Activated T-cell treated with anti-CD3 and anti-CD28 coated beads, Interleukin-2, amount 50 U/mL, for 4 hours (primary cell): ENCODE results near the gene COL12A1. TPM values are rescaled to one million over a fixed set of nuclear protein-coding genes. Genes with fewer than 3 reads are reported as not detected.

ENCODE experiments used
- ATAC-seq, 2 donors: fragments of 200-7000 bp; cut with Tn5 transposase; one replicate each; pipeline ENCODE4 v1.10.0; 2021
- DNase-seq: peaks from one replicate; pipeline ENCODE4 v3.0.0-alpha.2; 2020
- H3K27me3 Mint-ChIP-seq: one replicate; pipeline ENCODE4 v1.8.0; 2021; ENCODE audit warnings: low read depth, mixed read lengths
- H3K36me3 Mint-ChIP-seq: one replicate; pipeline ENCODE4 v1.8.0; 2022; ENCODE audit warnings: mixed read lengths; ENCODE audit not compliant: insufficient read depth
- H3K4me1 Mint-ChIP-seq: one replicate; pipeline ENCODE4 v1.8.0; 2021; ENCODE audit warnings: low read depth, mixed read lengths
- H3K4me3 Mint-ChIP-seq: one replicate; pipeline ENCODE4 v1.8.0; 2021; ENCODE audit warnings: mild to moderate bottlenecking, moderate library complexity, mixed read lengths
- H3K9me3 Mint-ChIP-seq: one replicate; pipeline ENCODE4 v1.8.0; 2021; ENCODE audit warnings: mixed read lengths
- total RNA-seq, 3 donors: library from RNA; stranded (reverse); gene quantifications; one replicate each; pipeline ENCODE4 v1.2.1, GENCODE V29; 2021

The COL12A1 gene
- total RNA-seq, 3 donors from 2014 or later: 0.29 to 0.40 (median 0.30) TPM

- DNase-seq: no peak
Observed at GRCh38 chr6:75101896-75102295, 104.0 kb downstream of the COL12A1 start.

GRCh38 chr6:75098709-75099108 lies 107.1 kb downstream of the COL12A1 start:
- Mint-ChIP-seq H3K36me3 (no peaks in the 10 kb centered on the region), H3K4me3 (no peak overlapping the region), H3K9me3 (no peaks in the 10 kb centered on the region), H3K27me3 (no peaks in the 10 kb centered on the region), H3K4me1 (no peaks in the 10 kb centered on the region)
- no peak for DNase-seq
- ATAC-seq: no peak

More at GRCh38 chr6:75101896-75102295, 104.0 kb downstream of the COL12A1 start:
- no peaks in the 10 kb centered on the region for H3K9me3 Mint-ChIP-seq
- ATAC-seq: no peak
- no peak overlapping the region for H3K4me3 Mint-ChIP-seq
- no peaks in the 10 kb centered on the region for H3K27me3 Mint-ChIP-seq
- no peaks in the 10 kb centered on the region for H3K36me3 Mint-ChIP-seq
- H3K4me1 Mint-ChIP-seq: no peaks in the 10 kb centered on the region

GRCh38 chr6:75096966-75097365 lies 108.9 kb downstream of the COL12A1 start:
- H3K9me3 Mint-ChIP-seq: no peaks in the 10 kb centered on the region
- no peaks in the 10 kb centered on the region for H3K4me1 Mint-ChIP-seq
- H3K27me3 Mint-ChIP-seq: no peaks in the 10 kb centered on the region
- no peaks in the 10 kb centered on the region for H3K36me3 Mint-ChIP-seq
- ATAC-seq (no peak), DNase-seq (no peak)
- no peak overlapping the region for H3K4me3 Mint-ChIP-seq

- ATAC-seq (no peak), DNase-seq (no peak)
- H3K9me3 Mint-ChIP-seq: no peaks in the 10 kb centered on the region
- H3K4me1 Mint-ChIP-seq: no peaks in the 10 kb centered on the region
- no peak overlapping the region for H3K4me3 Mint-ChIP-seq
- no peaks in the 10 kb centered on the region for H3K27me3 Mint-ChIP-seq
- H3K36me3 Mint-ChIP-seq: no peaks in the 10 kb centered on the region
Observed at GRCh38 chr6:75094614-75095200, 111.1 kb downstream of the COL12A1 start.

GRCh38 chr6:75091467-75092190 lies 114.2 kb downstream of the COL12A1 start:
- ATAC-seq (no peak), DNase-seq (no peak)
- Mint-ChIP-seq H3K36me3 (no peaks in the 10 kb centered on the region), H3K4me1 (no peaks in the 10 kb centered on the region), H3K9me3 (no peaks in the 10 kb centered on the region), H3K27me3 (peaks cover 2% of the 10 kb centered on the region), H3K4me3 (no peak overlapping the region)

- Mint-ChIP-seq H3K27me3 (peaks cover 6% of the 10 kb centered on the region), H3K4me1 (no peaks in the 10 kb centered on the region), H3K36me3 (no peaks in the 10 kb centered on the region), H3K9me3 (no peaks in the 10 kb centered on the region), H3K4me3 (no peak overlapping the region)
- ATAC-seq: no peak
- no peak for DNase-seq
Observed at GRCh38 chr6:75090576-75090975, 115.3 kb downstream of the COL12A1 start.

GRCh38 chr6:75089921-75090320 lies 115.9 kb downstream of the COL12A1 start:
- DNase-seq (no peak), ATAC-seq (no peak)
- Mint-ChIP-seq H3K9me3 (no peaks in the 10 kb centered on the region), H3K4me1 (no peaks in the 10 kb centered on the region), H3K27me3 (peaks cover 11% of the 10 kb centered on the region), H3K36me3 (no peaks in the 10 kb centered on the region), H3K4me3 (no peak overlapping the region)

GRCh38 chr6:75089151-75089897 lies 116.5 kb downstream of the COL12A1 start:
- DNase-seq: no peak
- no peak overlapping the region for H3K4me3 Mint-ChIP-seq
- no peaks in the 10 kb centered on the region for H3K4me1 Mint-ChIP-seq
- ATAC-seq: no peak
- no peaks in the 10 kb centered on the region for H3K36me3 Mint-ChIP-seq
- H3K9me3 Mint-ChIP-seq: no peaks in the 10 kb centered on the region
- H3K27me3 Mint-ChIP-seq: peaks cover 11% of the 10 kb centered on the region

- no peaks in the 10 kb centered on the region for H3K4me1 Mint-ChIP-seq
- H3K27me3 Mint-ChIP-seq: peaks cover 18% of the 10 kb centered on the region
- DNase-seq (no peak), ATAC-seq (no peak)
- no peaks in the 10 kb centered on the region for H3K9me3 Mint-ChIP-seq
- no peak overlapping the region for H3K4me3 Mint-ChIP-seq
- H3K36me3 Mint-ChIP-seq: no peaks in the 10 kb centered on the region
Observed at GRCh38 chr6:75085931-75086635, 119.8 kb downstream of the COL12A1 start.

GRCh38 chr6:75084872-75085381 lies 120.9 kb downstream of the COL12A1 start:
- DNase-seq (no peak), ATAC-seq (no peak)
- Mint-ChIP-seq H3K27me3 (peaks cover 21% of the 10 kb centered on the region), H3K4me3 (no peak overlapping the region), H3K4me1 (no peaks in the 10 kb centered on the region), H3K9me3 (no peaks in the 10 kb centered on the region), H3K36me3 (no peaks in the 10 kb centered on the region)

- Mint-ChIP-seq H3K4me3 (no peak overlapping the region), H3K27me3 (peaks cover 21% of the 10 kb centered on the region)
- no peak for DNase-seq
Observed at GRCh38 chr6:75084018-75084417, 121.8 kb downstream of the COL12A1 start.

GRCh38 chr6:75081921-75082320 lies 123.9 kb downstream of the COL12A1 start:
- peaks cover 5% of the 10 kb centered on the region for H3K9me3 Mint-ChIP-seq

More at GRCh38 chr6:75084018-75084417, 121.8 kb downstream of the COL12A1 start:
- H3K4me1 Mint-ChIP-seq: no peaks in the 10 kb centered on the region
- H3K36me3 Mint-ChIP-seq: no peaks in the 10 kb centered on the region
- H3K9me3 Mint-ChIP-seq: no peaks in the 10 kb centered on the region
- ATAC-seq: no peak

GRCh38 chr6:75081047-75081446 lies 124.8 kb downstream of the COL12A1 start:
- ATAC-seq (no peak), DNase-seq (no peak)
- H3K4me1 Mint-ChIP-seq: no peaks in the 10 kb centered on the region
- no peak overlapping the region for H3K4me3 Mint-ChIP-seq
- peaks cover 5% of the 10 kb centered on the region for H3K9me3 Mint-ChIP-seq
- H3K36me3 Mint-ChIP-seq: no peaks in the 10 kb centered on the region
- peaks cover 23% of the 10 kb centered on the region for H3K27me3 Mint-ChIP-seq

More at GRCh38 chr6:75081921-75082320, 123.9 kb downstream of the COL12A1 start:
- DNase-seq (no peak), ATAC-seq (no peak)
- no peak overlapping the region for H3K4me3 Mint-ChIP-seq
- no peaks in the 10 kb centered on the region for H3K4me1 Mint-ChIP-seq
- H3K27me3 Mint-ChIP-seq: peaks cover 23% of the 10 kb centered on the region
- no peaks in the 10 kb centered on the region for H3K36me3 Mint-ChIP-seq

- Mint-ChIP-seq H3K36me3 (no peaks in the 10 kb centered on the region), H3K27me3 (peaks cover 16% of the 10 kb centered on the region), H3K4me3 (no peak overlapping the region), H3K4me1 (no peaks in the 10 kb centered on the region), H3K9me3 (peaks cover 5% of the 10 kb centered on the region)
- no peak for ATAC-seq
- DNase-seq: no peak
Observed at GRCh38 chr6:75079589-75079988, 126.3 kb downstream of the COL12A1 start.
